ENCODE results near the gene MYH6. TPM values are rescaled to one million over a fixed set of nuclear protein-coding genes. Genes with fewer than 3 reads are reported as not detected.
A peak's percentile ranks its signal among the peaks of the same experiment; 100 is the strongest.
"Not testable (repeated sequence)": the region's sequence is repeated elsewhere in the genome, so short reads cannot be mapped to it uniquely, and the experiment has no call there.

The MYH6 gene
- not detected in 3 replicates for total RNA-seq
- long read RNA-seq = 0 reads

DNA sequence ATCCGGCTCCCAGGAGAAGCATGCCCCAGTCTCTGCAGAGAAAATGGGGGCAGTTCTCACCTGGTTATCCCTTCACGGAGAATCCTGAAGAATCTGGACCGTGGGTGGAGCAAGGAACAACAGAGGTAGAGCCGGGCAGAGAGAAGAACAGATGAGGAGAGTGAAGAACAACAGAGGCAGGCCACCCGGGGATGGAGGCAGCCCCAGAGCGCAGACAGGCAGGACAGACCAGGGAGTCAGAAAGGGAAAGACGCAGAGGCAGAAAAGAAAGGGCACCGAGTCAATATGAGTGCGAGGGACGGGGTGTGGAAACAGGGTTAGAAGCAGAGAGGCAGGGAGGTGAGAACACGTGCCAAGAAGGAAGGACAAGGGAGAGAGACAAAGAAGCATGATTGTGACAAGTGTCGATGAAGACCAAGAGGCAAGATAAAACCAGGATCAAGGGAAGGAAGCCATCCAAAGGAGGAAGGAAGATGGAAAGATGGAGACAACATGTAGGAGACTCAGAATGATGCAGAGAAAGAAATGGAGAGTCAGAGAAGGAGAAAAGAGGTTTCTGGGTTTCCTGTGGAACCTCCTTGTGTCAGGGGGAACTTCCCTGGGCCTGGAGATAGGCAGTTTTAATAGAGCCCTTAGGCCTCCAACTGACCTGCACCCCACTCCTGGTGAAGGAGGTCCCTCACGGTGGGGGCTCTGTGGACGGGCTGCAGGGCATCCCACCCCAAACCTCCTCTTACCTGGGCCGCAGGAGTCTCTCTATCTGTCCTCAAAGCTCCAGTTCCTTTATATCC lies at the start of gene MYH6:
MYH6 (minus strand) TSS at position 758 of the 791 bp plus-strand sequence. CDS start 1,050 bp downstream, outside the sequence.
- Mint-ChIP-seq H3K4me3 (ENCODE audit: unreplicated experiment) (no peak within 1 kb of the TSS), H3K9me3 (ENCODE audit: low read depth) (no peaks in the 10 kb centered on the region), H3K27ac (ENCODE audit: unreplicated experiment) (no peak within 1 kb of the TSS), H3K36me3 (ENCODE audit: low read depth) (no peaks in the 10 kb centered on the region), H3K4me1 (ENCODE audit: low read depth) (no peaks in the 10 kb centered on the region), H3K27me3 (ENCODE audit: low read depth) (peaks cover 61% of the 10 kb centered on the region)
- TF ChIP-seq, protein P1, sequence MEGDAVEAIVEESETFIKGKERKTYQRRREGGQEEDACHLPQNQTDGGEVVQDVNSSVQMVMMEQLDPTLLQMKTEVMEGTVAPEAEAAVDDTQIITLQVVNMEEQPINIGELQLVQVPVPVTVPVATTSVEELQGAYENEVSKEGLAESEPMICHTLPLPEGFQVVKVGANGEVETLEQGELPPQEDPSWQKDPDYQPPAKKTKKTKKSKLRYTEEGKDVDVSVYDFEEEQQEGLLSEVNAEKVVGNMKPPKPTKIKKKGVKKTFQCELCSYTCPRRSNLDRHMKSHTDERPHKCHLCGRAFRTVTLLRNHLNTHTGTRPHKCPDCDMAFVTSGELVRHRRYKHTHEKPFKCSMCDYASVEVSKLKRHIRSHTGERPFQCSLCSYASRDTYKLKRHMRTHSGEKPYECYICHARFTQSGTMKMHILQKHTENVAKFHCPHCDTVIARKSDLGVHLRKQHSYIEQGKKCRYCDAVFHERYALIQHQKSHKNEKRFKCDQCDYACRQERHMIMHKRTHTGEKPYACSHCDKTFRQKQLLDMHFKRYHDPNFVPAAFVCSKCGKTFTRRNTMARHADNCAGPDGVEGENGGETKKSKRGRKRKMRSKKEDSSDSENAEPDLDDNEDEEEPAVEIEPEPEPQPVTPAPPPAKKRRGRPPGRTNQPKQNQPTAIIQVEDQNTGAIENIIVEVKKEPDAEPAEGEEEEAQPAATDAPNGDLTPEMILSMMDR (IDR thresholded peaks at IDR 0.05) = no peak
- DNase-seq (ENCODE audit: low spot score) = no peak

DNA sequence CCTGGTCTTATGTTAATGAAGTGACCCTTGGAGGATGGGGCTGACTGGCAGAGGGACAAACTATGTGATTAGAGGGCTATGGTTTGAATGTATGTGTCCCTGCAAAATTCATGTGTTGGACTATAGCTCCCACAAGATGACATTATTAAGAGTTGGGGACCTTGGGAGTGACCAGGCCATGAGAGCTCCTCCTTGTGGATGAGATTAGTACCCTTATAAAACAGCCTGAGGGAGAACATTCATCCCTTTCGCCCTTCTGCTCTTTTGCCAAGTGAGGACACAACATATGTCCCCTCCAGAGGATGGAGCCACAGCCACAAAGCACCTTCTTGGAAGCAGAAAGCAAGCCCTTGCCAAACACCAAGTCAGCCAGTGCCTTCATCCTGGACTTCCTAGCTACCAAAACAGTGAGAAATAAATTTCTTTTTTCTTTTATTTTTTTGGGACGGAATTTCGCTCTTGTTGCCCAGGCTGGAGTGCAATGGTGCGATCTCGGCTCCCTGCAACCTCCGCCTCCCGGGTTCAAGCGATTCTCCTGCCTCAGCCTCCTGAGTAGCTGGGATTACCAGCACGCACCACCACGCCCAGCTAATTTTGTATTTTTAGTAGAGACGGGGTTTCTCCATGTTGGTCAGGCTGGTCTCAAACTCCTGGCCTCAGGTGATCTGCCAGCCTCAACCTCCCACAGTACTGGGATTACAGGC lies 49.0 kb upstream of the MYH6 start:
- H3K4me3 Mint-ChIP-seq (ENCODE audit: unreplicated experiment); H3K36me3 Mint-ChIP-seq (ENCODE audit: low read depth); H3K4me1 Mint-ChIP-seq (ENCODE audit: low read depth); H3K27ac Mint-ChIP-seq (ENCODE audit: unreplicated experiment); H3K9me3 Mint-ChIP-seq (ENCODE audit: low read depth); DNase-seq (ENCODE audit: low spot score): not testable (repeated sequence)
- H3K27me3 Mint-ChIP-seq (ENCODE audit: low read depth) = peaks cover 40% of the 10 kb centered on the region
- TF ChIP-seq, protein P1 (IDR thresholded peaks at IDR 0.05) = peak; percentile 56

DNA sequence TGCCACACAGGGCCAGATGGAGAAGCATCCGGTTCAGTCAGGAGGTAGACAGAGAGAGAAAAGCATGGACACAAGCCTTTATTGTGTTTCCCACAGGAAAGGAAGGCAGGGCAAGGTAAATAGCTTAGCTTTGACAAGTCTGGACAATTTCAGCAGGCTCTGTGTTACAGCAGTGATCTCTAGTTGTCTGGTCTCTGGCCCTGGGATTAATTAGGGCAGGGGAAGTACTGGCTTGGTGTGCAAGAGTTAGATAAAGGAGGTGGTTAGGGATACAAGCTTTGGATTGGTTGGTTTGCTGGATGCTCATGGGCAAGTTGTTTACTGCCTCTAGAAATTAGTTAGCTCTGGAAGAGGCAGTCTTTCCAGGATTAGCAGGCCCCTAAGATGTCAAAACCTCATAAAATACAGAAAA lies 46.4 kb upstream of the MYH6 start:
- Mint-ChIP-seq H3K4me1 (ENCODE audit: low read depth) (no peaks in the 10 kb centered on the region), H3K4me3 (ENCODE audit: unreplicated experiment) (no peak overlapping the region), H3K27ac (ENCODE audit: unreplicated experiment) (no peak overlapping the region), H3K9me3 (ENCODE audit: low read depth) (no peaks in the 10 kb centered on the region), H3K27me3 (ENCODE audit: low read depth) (peaks cover 41% of the 10 kb centered on the region), H3K36me3 (ENCODE audit: low read depth) (no peaks in the 10 kb centered on the region)
- DNase-seq (ENCODE audit: low spot score) = no peak
- TF ChIP-seq, protein P1 (IDR thresholded peaks at IDR 0.05) = no peak

DNA sequence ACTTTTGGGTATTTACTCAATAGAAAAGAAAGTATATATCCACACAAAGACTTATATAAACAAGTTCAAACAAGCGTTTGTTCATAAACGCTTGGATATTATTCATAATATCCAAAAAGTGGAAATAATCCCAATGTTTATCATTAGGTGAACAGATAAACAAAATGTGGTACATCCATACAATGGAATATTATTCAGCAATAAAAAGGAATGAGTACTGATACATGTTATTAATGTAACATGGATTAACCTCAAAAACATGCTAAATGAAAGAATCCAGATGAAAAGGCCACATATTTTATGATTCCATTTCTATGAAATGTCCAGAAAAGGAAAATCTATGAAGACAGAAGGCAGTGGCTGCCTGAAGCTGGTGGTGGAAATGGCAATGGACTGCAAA lies 44.2 kb upstream of the MYH6 start:
- TF ChIP-seq, protein P1 (IDR thresholded peaks at IDR 0.05) = no peak
- Mint-ChIP-seq H3K36me3 (ENCODE audit: low read depth) (no peaks in the 10 kb centered on the region), H3K9me3 (ENCODE audit: low read depth) (no peaks in the 10 kb centered on the region), H3K4me3 (ENCODE audit: unreplicated experiment) (no peak overlapping the region), H3K27me3 (ENCODE audit: low read depth) (peaks cover 35% of the 10 kb centered on the region), H3K27ac (ENCODE audit: unreplicated experiment) (no peak overlapping the region), H3K4me1 (ENCODE audit: low read depth) (no peaks in the 10 kb centered on the region)
- no peak for DNase-seq (ENCODE audit: low spot score)

DNA sequence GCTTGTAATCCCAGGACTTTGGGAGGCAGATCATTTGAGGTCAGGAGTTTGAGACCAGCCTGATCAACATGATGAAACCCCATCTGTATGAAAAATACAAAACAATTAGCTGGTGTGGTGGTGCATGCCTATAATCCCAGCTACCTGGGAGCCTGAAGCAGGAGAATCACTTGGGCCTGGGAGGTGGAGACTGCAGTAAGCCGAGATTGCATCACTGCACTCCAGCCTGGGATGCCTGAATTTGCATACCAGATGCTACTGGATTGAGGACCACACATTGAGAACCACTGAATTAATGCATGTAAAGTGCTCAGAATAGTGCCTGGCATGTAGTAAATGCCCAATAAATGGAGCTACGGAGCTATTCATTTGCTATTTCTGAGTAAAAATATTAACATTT lies 42.3 kb upstream of the MYH6 start:
- Mint-ChIP-seq H3K4me3 (ENCODE audit: unreplicated experiment) (no peak overlapping the region), H3K27me3 (ENCODE audit: low read depth) (peaks cover 35% of the 10 kb centered on the region), H3K36me3 (ENCODE audit: low read depth) (no peaks in the 10 kb centered on the region), H3K4me1 (ENCODE audit: low read depth) (no peaks in the 10 kb centered on the region), H3K27ac (ENCODE audit: unreplicated experiment) (no peak overlapping the region), H3K9me3 (ENCODE audit: low read depth) (no peaks in the 10 kb centered on the region)
- TF ChIP-seq, protein P1 (IDR thresholded peaks at IDR 0.05) = no peak
- no peak for DNase-seq (ENCODE audit: low spot score)
